HEK293 (cell line): Measurements from ENCODE around the gene MYL6B.
A peak's percentile ranks its signal among the peaks of the same experiment; 100 is the strongest.

Experiments
- INSM2 ChIP-seq: fragments of 450-650 bp; formaldehyde crosslinking; IDR thresholded peaks from 2 replicates; pipeline ENCODE4 v1.5.1; 2016; ENCODE audit warnings: missing biosample characterization, missing genetic modification characterization
- KLF16 ChIP-seq: fragments of 450-650 bp; formaldehyde crosslinking; IDR thresholded peaks from 2 replicates; pipeline ENCODE4 v1.5.1; 2017; ENCODE audit warnings: missing biosample characterization, missing genetic modification characterization
- OVOL3 ChIP-seq: fragments of 450-650 bp; formaldehyde crosslinking; IDR thresholded peaks from 2 replicates; pipeline ENCODE4 v1.5.1; 2016; ENCODE audit warnings: missing biosample characterization, missing genetic modification characterization
- PRDM1 ChIP-seq: fragments of 450-650 bp; formaldehyde crosslinking; IDR thresholded peaks from 2 replicates; pipeline ENCODE4; 2016; ENCODE audit warnings: missing biosample characterization, missing genetic modification characterization
- REST ChIP-seq: fragments of 450-650 bp; formaldehyde crosslinking; IDR thresholded peaks from 2 replicates; pipeline ENCODE4 v1.5.1; 2016; ENCODE audit warnings: missing biosample characterization, missing genetic modification characterization
- SP3 ChIP-seq: fragments of 450-650 bp; formaldehyde crosslinking; IDR thresholded peaks from 2 replicates; pipeline ENCODE4 v1.5.1; 2016; ENCODE audit warnings: missing biosample characterization, missing genetic modification characterization
- ZBTB48 ChIP-seq: fragments of 450-650 bp; formaldehyde crosslinking; IDR thresholded peaks from 2 replicates; pipeline ENCODE4 v1.5.1; 2016; ENCODE audit warnings: missing biosample characterization, missing genetic modification characterization
- ZBTB6 ChIP-seq: fragments of 450-650 bp; formaldehyde crosslinking; IDR thresholded peaks from 2 replicates; pipeline ENCODE4 v1.5.1; 2017; ENCODE audit warnings: missing biosample characterization, missing genetic modification characterization
- ZEB2 ChIP-seq: fragments of 450-650 bp; formaldehyde crosslinking; IDR thresholded peaks from 2 replicates; pipeline ENCODE4 v1.5.1; 2016; ENCODE audit warnings: missing biosample characterization, missing genetic modification characterization
- ZIC2 ChIP-seq: fragments of 450-650 bp; formaldehyde crosslinking; IDR thresholded peaks from 2 replicates; pipeline ENCODE4 v1.5.1; 2016; ENCODE audit warnings: missing biosample characterization, missing genetic modification characterization
- ZNF169 ChIP-seq: fragments of 450-650 bp; formaldehyde crosslinking; IDR thresholded peaks from 2 replicates; pipeline ENCODE4 v1.5.1; 2016; ENCODE audit warnings: missing biosample characterization, missing genetic modification characterization
- ZNF211 ChIP-seq: fragments of 450-650 bp; formaldehyde crosslinking; IDR thresholded peaks from 2 replicates; pipeline ENCODE4 v1.5.1; 2016; ENCODE audit warnings: low read depth, missing biosample characterization, missing genetic modification characterization
- ZNF248 ChIP-seq: fragments of 450-650 bp; formaldehyde crosslinking; IDR thresholded peaks from 2 replicates; pipeline ENCODE4 v1.5.1; 2017; ENCODE audit warnings: missing biosample characterization, missing genetic modification characterization
- ZNF26 ChIP-seq: fragments of 450-650 bp; formaldehyde crosslinking; IDR thresholded peaks from 2 replicates; pipeline ENCODE4 v1.5.1; 2016; ENCODE audit warnings: missing biosample characterization, missing genetic modification characterization
- ZNF324 ChIP-seq: fragments of 450-650 bp; formaldehyde crosslinking; IDR thresholded peaks from 2 replicates; pipeline ENCODE4 v1.5.1; 2016; ENCODE audit warnings: missing biosample characterization, missing genetic modification characterization
- ZNF350 ChIP-seq: fragments of 450-650 bp; formaldehyde crosslinking; IDR thresholded peaks from 2 replicates; pipeline ENCODE4 v1.5.0; 2017; ENCODE audit warnings: missing biosample characterization, mild to moderate bottlenecking, missing genetic modification characterization
- ZNF354C ChIP-seq: fragments of 450-650 bp; formaldehyde crosslinking; IDR thresholded peaks from 2 replicates; pipeline ENCODE4 v1.5.1; 2016; ENCODE audit warnings: missing biosample characterization, missing genetic modification characterization, low read depth, borderline replicate concordance
- ZNF423 ChIP-seq: fragments of 450-650 bp; formaldehyde crosslinking; IDR thresholded peaks from 2 replicates; pipeline ENCODE4 v1.5.1; 2016; ENCODE audit warnings: missing biosample characterization, missing genetic modification characterization
- ZNF510 ChIP-seq: fragments of 450-650 bp; formaldehyde crosslinking; IDR thresholded peaks from 2 replicates; pipeline ENCODE4 v1.5.1; 2018; ENCODE audit warnings: mild to moderate bottlenecking, missing genetic modification characterization, missing biosample characterization; ENCODE audit not compliant: insufficient replicate concordance
- ZNF585B ChIP-seq: fragments of 450-650 bp; formaldehyde crosslinking; IDR thresholded peaks from 2 replicates; pipeline ENCODE4 v1.5.1; 2016; ENCODE audit warnings: missing biosample characterization, missing genetic modification characterization
- ZNF596 ChIP-seq: fragments of 450-650 bp; IDR thresholded peaks from 2 replicates; pipeline ENCODE4 v1.5.0; 2018; ENCODE audit warnings: missing biosample characterization, mild to moderate bottlenecking, missing genetic modification characterization, moderate library complexity
- ZNF704 ChIP-seq: fragments of 450-650 bp; formaldehyde crosslinking; IDR thresholded peaks from 2 replicates; pipeline ENCODE4 v1.5.1; 2016; ENCODE audit warnings: missing biosample characterization, missing genetic modification characterization
- ZNF707 ChIP-seq: fragments of 450-650 bp; formaldehyde crosslinking; IDR thresholded peaks from 2 replicates; pipeline ENCODE4 v1.5.1; 2016; ENCODE audit warnings: missing biosample characterization, missing genetic modification characterization
- ZNF791 ChIP-seq: fragments of 450-650 bp; formaldehyde crosslinking; IDR thresholded peaks from 2 replicates; pipeline ENCODE4 v1.5.1; 2016; ENCODE audit warnings: missing biosample characterization, missing genetic modification characterization
- ZSCAN16 ChIP-seq: fragments of 450-650 bp; formaldehyde crosslinking; IDR thresholded peaks from 2 replicates; pipeline ENCODE4 v1.5.1; 2016; ENCODE audit warnings: missing biosample characterization, missing genetic modification characterization
- ZSCAN23 ChIP-seq: fragments of 450-650 bp; formaldehyde crosslinking; IDR thresholded peaks from 2 replicates; pipeline ENCODE4 v1.5.1; 2016; ENCODE audit warnings: missing biosample characterization, missing genetic modification characterization
- ZSCAN4 ChIP-seq: fragments of 450-650 bp; formaldehyde crosslinking; IDR thresholded peaks from 2 replicates; pipeline ENCODE4 v1.5.1; 2017; ENCODE audit warnings: missing biosample characterization, missing genetic modification characterization

MYL6B gene

GRCh38 chr12:56117778-56118687, 34.4 kb upstream of the MYL6B start, which contains the start of gene ZC3H10 (continued):
- TF ChIP-seq ZIC2 (tag by site-specific recombination) (0 out of 2 replicates have a peak, but pooled peaks have one; percentile 22), ZSCAN16 (tag by site-specific recombination) (no peak), SP3 (peak; percentile 98), ZNF211 (tag by site-specific recombination) (no peak), ZNF26 (tag by site-specific recombination) (no peak), ZNF704 (tag by site-specific recombination) (no peak), INSM2 (peak; percentile 81), PRDM1 (tag by site-specific recombination) (no peak), ZNF596 (no peak), ZSCAN23 (tag by site-specific recombination) (peak; percentile 44; the same call in 1 of the 2 replicates), ZBTB6 (tag by site-specific recombination) (peak; percentile 25; the same call in 1 of the 2 replicates), ZNF791 (no peak), ZNF324 (peak; percentile 93), ZNF169 (tag by site-specific recombination) (no peak), ZNF248 (no peak), REST (no peak; the same call in 1 of the 2 replicates), ZNF707 (tag by site-specific recombination) (no peak), OVOL3 (tag by site-specific recombination) (0 out of 2 replicates have a peak, but pooled peaks have one; percentile 36), ZNF585B (tag by site-specific recombination) (no peak), ZNF354C (tag by site-specific recombination) (no peak), ZSCAN4 (tag by site-specific recombination) (no peak; the same call in 1 of the 2 replicates), ZNF350 (no peak), ZNF423 (tag by site-specific recombination) (no peak; the same call in 1 of the 2 replicates), KLF16 (tag by site-specific recombination) (peak; percentile 90), ZNF510 (tag by site-specific recombination) (no peak), ZBTB48 (tag by site-specific recombination) (peak; percentile 33; the same call in 1 of the 2 replicates), ZEB2 (peak; percentile 98)
